Gastroesophageal sphincter (tissue), 4 donors: ENCODE results near the gene NOTO. TPM values are rescaled to one million over a fixed set of nuclear protein-coding genes. Genes with fewer than 3 reads are reported as not detected.
"Not testable (repeated sequence)": the region's sequence is repeated elsewhere in the genome, so short reads cannot be mapped to it uniquely, and the experiment has no call there.

ENCODE experiments used
- ATAC-seq: fragments of 150-250 bp; one replicate; pipeline ENCODE4 v1.9.1; 2016; ENCODE audit warnings: mild to moderate bottlenecking, moderate library complexity
- H3K27ac ChIP-seq, 4 donors: fragments of 200-600 bp; sonication (generic) in 3 of 4; 1 replicate in 3 of 4; 2 replicates in 1 of 4; pipeline ENCODE4 v1.5.1; 2016 to 2019
- H3K27me3 ChIP-seq: fragments of 200-600 bp; sonication (generic); one replicate; pipeline ENCODE4 v1.5.1; 2019
- H3K36me3 ChIP-seq, 2 donors: fragments of 200-600 bp; sonication (generic); one replicate each; pipeline ENCODE4 v1.5.1; 2019; ENCODE audit warnings: control low read depth in 1 of 2
- H3K4me1 ChIP-seq, 3 donors: fragments of 200-600 bp; sonication (generic); 1 replicate in 2 of 3; 2 replicates in 1 of 3; pipeline ENCODE4 v1.5.1; 2016 to 2019; ENCODE audit warnings: control low read depth in 2 of 3
- H3K4me3 ChIP-seq, 2 donors: fragments of 200-600 bp; sonication (generic); one replicate each; pipeline ENCODE4 v1.5.1; 2019; ENCODE audit warnings: mild to moderate bottlenecking in 1 of 2, moderate library complexity in 1 of 2
- H3K9me3 ChIP-seq, 3 donors: fragments of 200-600 bp; sonication (generic); one replicate each; pipeline ENCODE4 v1.5.1; 2017 to 2019; ENCODE audit warnings: control low read depth in 2 of 3
- EP300 ChIP-seq: sonication (generic); formaldehyde crosslinking; IDR thresholded peaks from one replicate; pipeline ENCODE4 v1.6.1; 2017; ENCODE audit warnings: antibody characterized with exemption, mild to moderate bottlenecking
- POLR2A ChIP-seq, 2 donors: fragments of 450-650 bp; IDR thresholded peaks; one replicate each; pipeline ENCODE4 v1.6.1; 2017; ENCODE audit warnings: antibody characterized with exemption in 2 of 2, mild to moderate bottlenecking in 2 of 2, moderate library complexity in 1 of 2
- POLR2AphosphoS5 ChIP-seq: sonication (generic); formaldehyde crosslinking; IDR thresholded peaks from one replicate; pipeline ENCODE4 v1.6.1; 2017; ENCODE audit warnings: antibody characterized with exemption
- WGBS, 2 donors: methylation state at CpG; one replicate each; pipeline ENCODE4 v1.1.5; 2018; ENCODE audit warnings: low coverage in 1 of 2; 5-methylcytosine and 5-hydroxymethylcytosine counted together
- total RNA-seq, 4 donors: library from RNA; depleted of rRNA; stranded (reverse); fragments of >200 nt; gene quantifications; one replicate each; pipeline ENCODE4 v1.1.0, GENCODE V29; 2016
- TF ChIP-seq, protein P1 (sequence below), 4 experiments: fragments of 200-600 bp in 2 of 4; fragments of 450-650 bp in 2 of 4; sonication (generic) in 1 of 4; IDR thresholded peaks; one replicate each; pipeline ENCODE4 v1.5.1; 2017 to 2019; ENCODE audit warnings: antibody characterized with exemption in 4 of 4, mild to moderate bottlenecking in 2 of 4, moderate library complexity in 2 of 4

Gene NOTO
- total RNA-seq, 4 donors from 2014 or later: not detected

DNA sequence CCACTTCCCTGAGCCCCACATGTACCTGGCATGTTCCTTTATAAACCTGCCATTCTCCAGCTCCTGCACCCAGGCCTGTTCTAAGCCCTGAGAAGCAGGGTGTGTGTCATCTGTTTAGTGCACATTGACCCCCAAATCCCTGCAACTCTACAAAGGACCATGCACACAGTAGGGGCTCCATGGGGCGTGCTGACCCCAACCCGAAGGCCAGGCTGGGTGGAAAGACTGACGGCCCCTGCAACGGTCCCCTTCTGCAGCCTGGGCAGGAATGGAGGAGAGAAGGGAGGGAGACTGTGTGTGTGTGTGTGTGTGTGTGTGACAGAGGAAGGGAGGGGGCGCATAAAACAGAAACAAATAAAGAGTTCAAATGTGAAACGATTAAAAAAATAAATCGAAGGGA is 32.0 kb upstream of the NOTO start:
- WGBS, 2 donors: no CpG with 5 or more reads among the region's 7 CpGs
- peaks cover 36% of the 10 kb centered on the region for H3K27me3 ChIP-seq
- H3K36me3 ChIP-seq, H3K9me3 ChIP-seq, ATAC-seq, H3K4me1 ChIP-seq, H3K27ac ChIP-seq, H3K4me3 ChIP-seq: not testable (repeated sequence)

GRCh38 chr2:73172963-73173362 is 29.4 kb upstream of the NOTO start:
- H3K36me3 ChIP-seq: no peaks in the 10 kb centered on the region
- no peak for ATAC-seq
- WGBS, 2 donors: 79 to 89% methylated on average over 4 to 6 of the region's 6 CpGs
- H3K4me3 ChIP-seq: no peak overlapping the region
- no peak overlapping the region for H3K27ac ChIP-seq
- H3K27me3 ChIP-seq: peaks cover 53% of the 10 kb centered on the region
- TF ChIP-seq POLR2A (IDR thresholded peaks at IDR 0.05) (no peak), EP300 (no peak), POLR2AphosphoS5 (no peak)
- TF ChIP-seq, protein P1, sequence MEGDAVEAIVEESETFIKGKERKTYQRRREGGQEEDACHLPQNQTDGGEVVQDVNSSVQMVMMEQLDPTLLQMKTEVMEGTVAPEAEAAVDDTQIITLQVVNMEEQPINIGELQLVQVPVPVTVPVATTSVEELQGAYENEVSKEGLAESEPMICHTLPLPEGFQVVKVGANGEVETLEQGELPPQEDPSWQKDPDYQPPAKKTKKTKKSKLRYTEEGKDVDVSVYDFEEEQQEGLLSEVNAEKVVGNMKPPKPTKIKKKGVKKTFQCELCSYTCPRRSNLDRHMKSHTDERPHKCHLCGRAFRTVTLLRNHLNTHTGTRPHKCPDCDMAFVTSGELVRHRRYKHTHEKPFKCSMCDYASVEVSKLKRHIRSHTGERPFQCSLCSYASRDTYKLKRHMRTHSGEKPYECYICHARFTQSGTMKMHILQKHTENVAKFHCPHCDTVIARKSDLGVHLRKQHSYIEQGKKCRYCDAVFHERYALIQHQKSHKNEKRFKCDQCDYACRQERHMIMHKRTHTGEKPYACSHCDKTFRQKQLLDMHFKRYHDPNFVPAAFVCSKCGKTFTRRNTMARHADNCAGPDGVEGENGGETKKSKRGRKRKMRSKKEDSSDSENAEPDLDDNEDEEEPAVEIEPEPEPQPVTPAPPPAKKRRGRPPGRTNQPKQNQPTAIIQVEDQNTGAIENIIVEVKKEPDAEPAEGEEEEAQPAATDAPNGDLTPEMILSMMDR (IDR thresholded peaks at IDR 0.05): no peak
- H3K9me3 ChIP-seq: no peaks in the 10 kb centered on the region
- peaks cover 0 to 30% (median 15%) of the 10 kb centered on the region in 3 donors for H3K4me1 ChIP-seq

DNA sequence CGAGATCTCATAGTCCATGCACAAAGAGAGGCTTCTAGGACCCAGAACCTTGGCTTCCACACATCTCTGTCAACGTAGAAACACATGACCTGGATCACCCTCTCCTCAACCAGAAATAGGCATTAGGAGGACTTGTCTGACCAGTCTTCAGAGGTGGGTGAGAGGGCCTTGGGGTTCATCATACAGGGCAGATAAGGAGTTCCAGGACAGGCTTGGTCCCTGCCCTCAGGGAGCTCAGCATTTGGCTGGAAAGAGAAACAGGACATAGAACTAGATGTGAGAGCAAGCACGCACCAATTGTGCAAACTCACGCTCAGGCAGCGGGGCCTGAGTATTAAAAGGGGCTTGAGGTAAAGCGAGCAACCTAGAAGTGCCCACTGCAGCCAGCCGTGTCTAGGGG is 28.6 kb upstream of the NOTO start:
- H3K4me1 ChIP-seq: peaks cover 0 to 32% (median 15%) of the 10 kb centered on the region in 3 donors
- 94 to 100% methylated on average over 5 to 7 of the region's 7 CpGs for WGBS, 2 donors
- no peak overlapping the region for H3K4me3 ChIP-seq
- H3K27me3 ChIP-seq: peaks cover 59% of the 10 kb centered on the region
- ATAC-seq: no peak
- no peak for TF ChIP-seq EP300
- TF ChIP-seq POLR2AphosphoS5: no peak
- no peak for TF ChIP-seq POLR2A (IDR thresholded peaks at IDR 0.05)
- TF ChIP-seq, protein P1 (IDR thresholded peaks at IDR 0.05): no peak
- no peaks in the 10 kb centered on the region for H3K36me3 ChIP-seq
- H3K9me3 ChIP-seq: no peaks in the 10 kb centered on the region
- no peak overlapping the region for H3K27ac ChIP-seq

DNA sequence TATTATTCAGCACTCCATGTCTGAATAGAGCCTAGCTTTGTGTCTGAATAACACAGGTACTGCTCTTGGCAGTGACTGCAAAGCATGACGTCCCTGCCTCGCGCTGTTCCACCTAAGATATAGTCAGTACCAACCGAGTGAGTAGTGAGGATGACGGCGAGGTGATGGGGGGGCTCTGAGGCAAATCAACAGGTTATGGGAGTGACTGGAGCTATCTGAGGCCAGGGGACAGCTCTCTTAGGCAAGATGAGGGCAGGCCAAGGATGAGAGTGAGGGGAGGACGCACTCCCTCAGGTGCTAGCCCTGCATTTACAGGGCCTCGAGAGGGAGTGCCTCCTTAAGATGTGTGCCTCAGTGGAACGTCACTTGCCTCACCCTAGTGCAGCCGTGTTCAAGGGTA is 28.1 kb upstream of the NOTO start:
- Histone ChIP-seq H3K27me3 (peaks cover 63% of the 10 kb centered on the region), H3K4me1 (peaks cover 0 to 32% (median 15%) of the 10 kb centered on the region in 3 donors), H3K36me3 (no peaks in the 10 kb centered on the region), H3K9me3 (no peaks in the 10 kb centered on the region), H3K27ac (no peak overlapping the region), H3K4me3 (no peak overlapping the region)
- no peak for ATAC-seq
- 87% methylated on average over 6 of the region's 10 CpGs; no CpG with 5 or more reads in 1 of the 2 donors for WGBS, 2 donors
- no peak for TF ChIP-seq POLR2A (IDR thresholded peaks at IDR 0.05)
- TF ChIP-seq EP300: no peak
- TF ChIP-seq, protein P1 (IDR thresholded peaks at IDR 0.05): no peak
- no peak for TF ChIP-seq POLR2AphosphoS5

DNA sequence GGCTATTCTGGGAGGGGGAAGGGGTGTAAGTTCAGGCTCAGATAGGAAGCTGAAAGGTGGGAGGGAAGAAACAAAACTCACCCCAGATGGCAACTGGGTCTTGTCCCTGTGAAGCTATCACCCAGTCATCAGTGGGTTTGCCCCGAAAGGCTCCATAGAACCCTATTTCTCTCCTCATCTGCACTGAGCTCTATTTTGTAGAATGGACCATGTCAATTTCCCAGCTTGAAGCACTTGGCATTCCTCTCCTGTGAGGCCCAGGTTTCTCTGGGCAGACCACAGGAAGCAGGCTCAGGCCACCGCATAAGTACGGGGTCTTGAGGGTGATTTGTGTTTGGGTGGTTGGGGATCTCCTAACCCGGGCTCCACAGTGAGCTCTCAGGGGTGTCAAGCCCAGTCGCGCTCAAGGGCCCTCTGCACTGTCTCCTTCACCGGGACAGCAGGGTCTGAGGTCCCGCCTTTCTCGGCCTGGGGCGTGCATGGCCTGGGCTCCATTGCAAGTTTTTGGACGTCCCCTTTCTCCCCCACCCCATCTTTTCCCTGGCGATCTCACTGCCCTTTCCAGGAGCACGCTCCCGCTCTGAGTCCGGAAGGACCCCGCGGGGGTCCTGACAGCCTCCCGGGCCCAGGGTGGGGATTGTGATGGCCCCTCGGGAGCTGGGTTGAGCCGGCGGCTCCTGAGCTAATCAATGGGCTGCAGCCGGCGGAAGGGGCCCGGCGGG is 27.3 kb upstream of the NOTO start:
- ATAC-seq: no peak
- H3K4me3 ChIP-seq: peak overlapping the region; percentile 19 to 63
- peaks cover 72% of the 10 kb centered on the region for H3K27me3 ChIP-seq
- H3K9me3 ChIP-seq: no peaks in the 10 kb centered on the region
- TF ChIP-seq EP300 (no peak), POLR2A (IDR thresholded peaks at IDR 0.05) (no peak), POLR2AphosphoS5 (no peak)
- TF ChIP-seq, protein P1 (IDR thresholded peaks at IDR 0.05): no peak
- WGBS, 2 donors: 80 to 90% methylated on average over 1 to 2 of the region's 25 CpGs
- H3K4me1 ChIP-seq: peaks cover 0 to 32% (median 15%) of the 10 kb centered on the region in 3 donors
- peak overlapping the region in 2 of 4 donors; percentile 71 to 81 for H3K27ac ChIP-seq
- no peaks in the 10 kb centered on the region for H3K36me3 ChIP-seq
